Measurements from ENCODE around the gene CECR2. TPM values are rescaled to one million over a fixed set of nuclear protein-coding genes. Genes with fewer than 3 reads are reported as not detected.

Gene CECR2
- 0.05 and 0.11 TPM in 2 replicates for total RNA-seq

DNA sequence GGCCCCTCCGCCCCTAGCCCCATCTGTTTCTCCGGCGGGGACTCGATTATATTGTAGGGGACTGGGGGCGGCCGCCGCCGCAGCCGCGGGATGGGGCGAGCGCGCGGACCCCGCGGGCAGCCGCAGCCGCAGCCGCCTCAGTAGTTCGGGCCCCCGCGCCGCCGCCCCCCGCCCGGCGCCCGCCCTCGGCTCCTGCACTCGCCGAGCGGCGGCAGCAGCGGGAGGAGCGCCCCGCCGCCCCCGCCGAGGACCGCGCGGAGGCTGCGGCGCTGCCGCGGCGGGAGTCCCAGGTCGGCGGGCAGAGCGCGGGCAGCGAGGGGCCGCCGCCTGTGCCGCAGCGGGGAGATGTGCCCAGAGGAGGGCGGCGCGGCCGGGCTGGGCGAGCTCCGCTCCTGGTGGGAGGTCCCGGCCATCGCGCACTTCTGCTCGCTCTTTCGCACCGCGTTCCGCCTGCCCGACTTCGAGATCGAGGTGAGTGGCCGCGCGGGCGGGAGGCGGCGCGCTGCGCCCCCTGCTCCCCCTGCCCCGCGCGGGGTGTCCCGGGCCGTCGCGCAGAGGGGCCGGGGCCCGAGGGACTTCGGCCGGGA, at the start of gene CECR2:
TSS of gene CECR2 (plus strand) at position 22 of the 587 bp plus-strand sequence. CDS start at position 346, 324 bp downstream.
- intact Hi-C loops (cut with micrococcal nuclease), result loop anchor here (10.0 kb wide), 1 partner anchor 155 kb away; the partner anchor contains the start of gene ADA2

DNA sequence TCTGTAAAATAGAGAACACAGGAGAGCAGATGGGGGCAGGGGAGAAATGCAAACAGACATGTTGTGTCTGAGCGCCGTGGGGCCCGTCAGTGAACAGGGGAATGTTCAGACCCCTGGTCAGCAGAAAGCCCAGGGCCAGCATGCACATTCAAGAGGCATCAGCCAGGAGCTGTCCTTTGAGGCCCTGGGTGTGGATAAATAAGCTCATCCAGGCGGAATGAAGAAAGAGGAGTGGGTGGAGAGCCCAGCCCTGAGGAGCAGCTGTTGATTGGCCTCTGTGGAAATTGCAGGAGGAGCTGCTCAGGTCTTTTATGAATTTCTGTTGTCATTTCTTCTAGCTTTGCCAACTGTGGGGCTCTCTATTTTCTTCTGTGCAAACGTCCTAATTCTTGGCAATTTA, 49.7 kb upstream of the CECR2 start:
- intact Hi-C loops (cut with micrococcal nuclease), result no loop called here

DNA sequence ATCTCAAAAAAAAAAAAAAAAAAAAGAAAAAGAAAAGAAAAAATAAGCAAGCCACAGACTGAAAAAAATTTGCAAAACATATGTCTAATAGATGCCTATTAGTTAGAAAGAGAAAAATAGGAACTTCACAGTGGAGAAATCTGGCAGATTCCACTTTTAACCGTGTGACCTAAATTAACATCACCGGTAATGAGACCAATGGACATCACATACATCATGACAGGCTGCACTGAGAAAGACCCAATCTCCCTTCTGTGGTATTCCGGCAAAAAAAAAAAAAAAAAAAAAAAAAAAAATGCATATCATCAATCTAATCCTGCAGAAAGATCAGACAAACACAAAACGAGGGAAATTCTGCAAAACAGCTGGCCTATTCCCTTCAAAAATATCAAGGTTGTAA, 46.7 kb upstream of the CECR2 start:
- intact Hi-C loops (cut with micrococcal nuclease), result no loop called here

DNA sequence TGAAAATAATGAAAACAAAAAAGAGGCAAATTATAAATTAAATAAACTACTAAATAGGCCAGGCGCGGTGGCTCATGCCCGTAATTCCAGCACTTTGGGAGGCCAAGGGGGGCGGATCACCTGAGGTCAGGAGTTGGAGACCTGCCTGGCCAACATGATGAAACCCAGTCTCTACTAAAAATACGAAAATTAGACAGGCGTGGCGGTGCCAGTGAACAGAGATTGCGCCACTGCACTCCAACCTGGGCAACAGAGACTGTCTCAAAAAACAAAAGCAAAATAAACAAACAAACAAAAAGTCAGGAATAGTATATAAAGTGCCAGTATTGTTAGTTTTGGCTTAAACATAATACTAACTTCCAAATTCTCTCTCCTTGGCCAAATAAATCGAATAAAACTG, 37.6 kb upstream of the CECR2 start:
- intact Hi-C loops (cut with micrococcal nuclease), result no loop called here

DNA sequence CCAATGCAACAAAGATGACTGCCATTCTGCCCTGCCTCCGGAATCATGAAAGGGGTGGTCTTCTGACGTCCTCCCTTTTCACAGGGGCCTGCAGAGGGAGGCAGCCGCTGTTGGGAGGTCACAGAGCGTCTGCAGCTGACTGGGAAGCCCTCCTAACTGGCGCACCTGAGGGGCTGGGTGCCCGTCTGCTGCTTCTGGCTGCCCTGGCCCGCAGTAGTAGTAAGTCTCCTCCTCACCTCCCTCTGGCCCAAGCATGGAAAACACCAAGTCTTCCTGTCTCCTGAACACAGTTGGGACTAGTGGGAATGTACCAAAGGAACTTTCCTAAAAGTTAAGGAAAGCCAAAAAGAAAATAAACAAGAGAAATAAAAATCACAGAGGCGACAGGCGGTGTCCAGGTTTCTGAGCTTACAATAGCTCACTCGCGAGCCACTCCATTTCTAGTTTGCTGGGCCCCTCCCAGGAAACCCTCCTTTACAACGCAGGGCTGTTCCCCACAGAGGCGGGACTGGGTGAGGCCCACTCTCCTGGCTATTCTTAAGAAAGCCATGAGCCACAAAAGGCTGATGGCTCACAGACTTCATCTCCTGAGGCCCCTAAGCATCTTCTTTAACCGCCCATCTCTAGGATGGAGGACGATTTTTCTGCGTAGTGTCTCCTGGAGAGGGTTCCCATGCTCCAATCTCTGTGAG, 37.0 kb upstream of the CECR2 start:
- intact Hi-C loops (cut with micrococcal nuclease), result no loop called here

DNA sequence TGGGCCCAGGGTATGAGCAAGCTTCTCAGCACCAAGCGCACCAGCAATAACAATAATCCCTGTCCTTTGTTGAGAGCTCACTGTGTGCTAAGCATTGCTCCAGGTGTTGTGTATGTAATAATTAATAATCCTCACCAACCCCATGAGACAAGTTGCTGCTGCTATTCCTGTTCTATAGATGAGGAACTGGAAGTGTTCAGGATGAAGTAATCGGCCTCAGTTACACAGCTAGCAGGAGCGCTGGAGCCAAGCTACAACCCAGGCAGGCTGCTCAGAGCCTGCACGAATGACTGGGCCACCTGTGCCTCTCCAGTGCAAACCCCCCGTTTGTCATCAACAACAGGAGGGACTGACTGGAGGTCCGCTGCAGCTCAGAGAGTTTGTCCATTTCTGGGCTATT, 35.2 kb upstream of the CECR2 start:
- intact Hi-C loops (cut with micrococcal nuclease), result no loop called here

DNA sequence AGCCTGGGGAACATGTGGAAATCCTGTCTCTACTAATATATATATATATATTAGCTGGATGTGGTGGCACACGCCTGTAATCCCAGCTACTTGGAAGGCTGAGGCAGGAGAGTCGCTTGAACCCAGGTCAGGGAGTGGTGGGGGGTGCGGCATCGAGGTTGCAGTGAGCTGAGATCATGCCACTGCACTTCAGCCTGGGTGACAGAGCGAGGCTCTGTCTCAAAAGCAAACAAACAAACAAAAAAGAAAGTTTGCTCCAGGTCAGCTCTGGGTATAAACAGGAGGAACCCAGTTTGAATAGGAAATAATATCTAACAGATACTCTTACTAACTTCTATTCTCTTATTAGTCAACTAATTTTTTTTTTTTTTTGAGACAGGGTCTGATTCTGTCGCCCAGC, 34.3 kb upstream of the CECR2 start:
- intact Hi-C loops (cut with micrococcal nuclease), result no loop called here

DNA sequence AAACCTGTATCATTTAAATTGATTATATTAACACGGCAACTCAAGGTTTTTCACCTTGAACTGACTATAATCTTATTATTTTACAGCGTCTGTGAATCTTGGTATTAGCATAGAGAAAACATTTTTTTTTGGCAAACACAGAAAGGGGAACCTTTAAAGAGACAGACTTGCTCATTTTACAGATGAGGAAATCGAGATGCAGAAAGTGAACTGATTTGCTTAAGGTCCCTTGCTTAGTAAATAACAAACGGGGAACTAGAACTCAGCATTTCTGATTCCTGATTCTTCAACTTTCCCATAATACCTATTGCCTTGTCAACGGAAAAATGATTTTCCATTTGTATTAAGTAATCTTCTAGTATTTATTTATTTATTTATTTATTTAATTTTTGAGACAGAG, 33.2 kb upstream of the CECR2 start:
- intact Hi-C loops (cut with micrococcal nuclease), result no loop called here

DNA sequence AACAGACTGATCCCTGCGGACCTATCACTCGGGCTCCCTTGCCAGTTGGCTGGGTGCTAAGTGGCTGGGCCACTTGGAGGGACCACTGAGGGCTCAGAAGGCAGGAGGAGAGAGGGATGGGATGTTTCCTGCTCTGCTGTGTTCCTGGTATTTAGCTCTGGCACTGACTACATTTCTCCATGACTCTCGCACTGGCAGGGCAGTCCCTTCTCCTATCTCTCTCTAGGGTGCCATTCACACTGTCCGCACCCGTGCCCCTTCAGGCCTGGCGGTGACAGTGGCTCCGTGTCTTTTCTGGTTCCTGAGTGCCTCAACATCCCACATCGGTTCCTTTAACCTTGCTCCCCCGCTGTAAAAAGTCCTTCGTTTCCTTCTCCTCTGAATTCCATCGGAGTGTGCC, 31.6 kb upstream of the CECR2 start:
- intact Hi-C loops (cut with micrococcal nuclease), result no loop called here

DNA sequence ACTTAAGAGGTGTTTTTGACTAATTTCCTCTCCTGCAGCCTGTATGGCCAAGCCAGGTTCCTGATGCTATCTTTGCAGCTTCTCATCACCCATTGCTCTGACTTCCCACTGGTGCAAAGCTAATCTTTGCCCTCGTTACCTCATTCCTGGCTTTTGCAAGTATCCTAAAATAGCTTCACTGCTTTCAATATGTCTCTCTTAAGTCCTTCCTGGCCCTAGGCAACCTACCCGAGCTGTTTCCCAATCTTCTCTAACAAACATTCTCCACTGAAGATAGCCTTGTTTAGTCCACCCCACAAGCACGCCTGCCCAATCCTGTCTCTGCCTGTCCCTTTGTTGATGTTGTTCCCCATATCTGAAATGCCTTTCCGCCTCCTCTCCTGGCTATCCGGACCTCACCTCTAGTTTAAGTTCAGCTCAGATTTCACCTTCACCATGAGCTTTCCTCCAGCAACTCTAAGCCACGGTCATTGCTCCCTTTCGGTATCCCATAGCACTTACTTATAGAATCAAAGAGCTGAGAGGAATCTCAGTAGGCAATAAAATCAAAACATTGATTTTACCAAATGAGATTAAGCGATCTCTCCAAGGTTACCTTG, 30.1 kb upstream of the CECR2 start:
- intact Hi-C loops (cut with micrococcal nuclease), result no loop called here

DNA sequence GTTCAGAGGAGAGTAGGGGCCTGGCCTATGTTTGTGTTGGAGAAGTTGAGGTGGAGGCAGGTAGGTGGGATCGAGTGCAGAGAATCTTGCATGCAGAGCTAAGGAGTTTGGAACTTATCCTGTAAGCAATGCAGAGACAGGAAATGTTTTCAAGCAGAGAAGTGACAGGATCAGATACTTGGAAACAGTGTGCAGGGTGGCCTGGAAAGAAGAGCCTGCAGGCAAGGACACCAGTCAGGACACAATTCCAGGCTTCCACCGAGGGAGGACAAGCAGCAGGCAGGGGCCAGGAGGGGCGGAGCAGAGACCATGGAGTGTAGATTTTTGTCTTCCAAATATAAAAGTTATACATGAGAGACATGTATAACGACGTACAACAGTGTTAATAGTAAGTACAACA, 26.9 kb upstream of the CECR2 start:
- intact Hi-C loops (cut with micrococcal nuclease), result no loop called here

DNA sequence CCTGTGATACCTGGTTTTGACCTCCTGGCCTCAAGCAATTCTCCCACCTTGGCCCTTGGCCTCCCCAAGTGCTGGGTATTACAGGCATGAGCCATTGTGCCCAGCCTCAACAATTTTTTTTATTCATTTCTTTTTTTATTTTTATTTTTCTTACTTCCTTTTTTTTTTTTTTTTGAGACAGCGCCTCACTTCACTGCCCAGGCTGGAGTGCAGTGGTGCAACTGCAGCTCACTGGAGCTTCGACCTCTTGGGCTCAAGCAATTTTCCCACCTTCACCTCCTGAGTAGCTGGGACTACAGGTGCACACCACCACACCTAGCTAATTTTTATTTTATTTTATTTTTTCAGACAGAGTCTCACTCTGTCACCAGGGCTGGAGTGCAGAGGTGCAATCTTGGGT, 25.5 kb upstream of the CECR2 start:
- intact Hi-C loops (cut with micrococcal nuclease), result no loop called here

DNA sequence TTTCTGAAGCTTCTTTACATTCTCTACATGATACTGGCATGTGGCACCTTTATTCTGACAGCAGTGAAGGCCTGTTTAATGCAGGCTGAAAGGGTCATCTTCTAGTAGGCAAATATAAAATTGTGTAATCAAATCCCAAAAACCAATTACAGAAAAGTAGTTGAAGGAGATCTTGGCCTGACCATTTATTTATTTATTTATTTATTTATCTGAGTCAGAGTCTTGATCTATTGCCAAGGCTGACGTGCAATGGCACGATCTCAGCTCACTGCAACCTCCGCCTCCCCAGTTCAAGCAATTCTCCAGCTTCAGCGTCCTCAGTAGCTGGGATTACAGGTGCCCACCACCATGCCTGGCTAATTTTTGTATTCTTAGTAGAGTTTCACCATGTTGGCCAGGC, 22.7 kb upstream of the CECR2 start:
- intact Hi-C loops (cut with micrococcal nuclease), result no loop called here

DNA sequence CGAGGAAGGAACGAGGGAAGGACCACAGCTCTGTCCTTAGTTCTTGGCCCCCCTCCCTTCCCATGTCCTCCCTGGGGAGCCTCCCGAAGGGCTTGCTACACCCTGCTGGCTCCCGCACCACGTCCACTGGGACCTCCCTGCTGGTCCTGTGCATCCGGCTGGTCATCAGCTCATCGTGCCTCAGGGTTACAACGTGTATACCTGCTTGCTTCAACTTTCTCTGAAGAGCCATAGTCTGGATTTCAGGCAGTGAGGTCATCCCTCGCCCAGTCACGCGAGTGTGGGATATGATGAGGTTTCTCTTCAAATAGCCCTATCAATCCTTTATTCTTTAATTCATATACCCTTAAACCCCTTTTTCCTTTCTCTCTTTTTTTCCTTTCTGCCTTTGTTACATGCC, 21.5 kb upstream of the CECR2 start:
- intact Hi-C loops (cut with micrococcal nuclease), result no loop called here

DNA sequence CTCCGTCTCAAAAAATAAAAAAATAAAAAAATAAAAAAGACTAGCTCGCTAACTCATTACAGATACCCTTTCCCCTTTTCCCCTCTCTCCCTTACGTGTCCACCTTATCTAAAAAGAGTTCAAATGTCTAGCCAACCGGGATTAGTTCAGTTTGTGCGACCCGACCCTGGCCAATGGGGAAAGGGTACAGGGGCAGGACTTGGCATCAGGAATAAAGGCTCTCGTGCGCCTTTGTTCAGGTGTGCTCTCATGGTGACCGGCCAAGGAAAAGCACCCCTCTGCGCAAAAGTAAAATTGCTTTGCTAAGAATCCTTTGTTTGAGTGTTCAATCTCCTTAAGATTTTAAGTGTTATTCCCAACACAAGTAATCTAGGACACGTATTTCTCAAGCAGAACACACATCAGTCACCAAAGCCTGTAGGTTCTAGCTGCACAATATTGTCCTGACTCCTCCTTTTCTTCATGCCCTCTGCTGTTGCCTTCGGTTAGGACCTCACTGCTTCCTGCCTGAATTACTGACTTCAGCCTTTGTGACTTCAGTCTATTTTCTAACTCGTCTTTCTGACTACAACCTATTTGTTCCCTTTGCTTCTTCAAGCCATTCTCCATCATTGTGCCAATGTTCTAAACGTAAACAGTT, 20.7 kb upstream of the CECR2 start:
- intact Hi-C loops (cut with micrococcal nuclease), result no loop called here

DNA sequence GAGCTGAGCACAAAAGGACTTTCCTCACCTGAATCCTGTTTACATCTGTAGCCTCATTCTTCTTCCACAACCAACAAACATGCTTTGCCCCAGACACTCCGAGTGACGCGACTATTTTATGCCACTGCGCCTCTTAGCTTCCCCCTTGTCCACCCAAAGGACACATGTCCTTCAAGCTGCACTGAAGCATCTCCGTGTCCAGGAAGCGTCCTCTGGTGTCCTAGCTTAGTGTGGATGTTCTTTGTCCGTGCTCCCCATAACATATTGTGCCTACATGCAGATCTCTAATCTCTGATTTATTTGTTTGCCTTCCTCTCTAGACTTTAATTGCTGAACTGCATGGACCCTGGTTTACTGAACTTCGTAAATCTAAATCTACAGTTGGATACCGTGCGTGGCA, 20.1 kb upstream of the CECR2 start:
- intact Hi-C loops (cut with micrococcal nuclease), result no loop called here

DNA sequence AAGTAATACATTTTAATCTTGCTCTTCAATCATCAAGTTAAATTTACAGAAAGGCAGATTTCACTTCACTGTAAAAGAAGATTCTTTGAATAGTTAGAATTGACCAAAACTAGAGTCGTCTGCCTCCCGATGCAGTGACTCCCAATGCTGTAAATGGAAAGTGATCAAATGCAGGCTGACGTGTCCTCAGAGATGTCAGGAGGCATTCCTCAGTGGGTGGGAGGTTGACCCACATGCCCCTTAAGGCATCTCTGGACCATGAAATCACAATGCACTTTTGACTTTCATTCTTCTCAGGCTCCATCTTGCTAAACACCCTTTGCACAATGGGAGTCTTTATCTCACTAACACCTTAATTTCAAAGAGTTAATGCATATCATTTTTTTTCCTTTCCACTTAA, 19.0 kb upstream of the CECR2 start:
- intact Hi-C loops (cut with micrococcal nuclease), result no loop called here

DNA sequence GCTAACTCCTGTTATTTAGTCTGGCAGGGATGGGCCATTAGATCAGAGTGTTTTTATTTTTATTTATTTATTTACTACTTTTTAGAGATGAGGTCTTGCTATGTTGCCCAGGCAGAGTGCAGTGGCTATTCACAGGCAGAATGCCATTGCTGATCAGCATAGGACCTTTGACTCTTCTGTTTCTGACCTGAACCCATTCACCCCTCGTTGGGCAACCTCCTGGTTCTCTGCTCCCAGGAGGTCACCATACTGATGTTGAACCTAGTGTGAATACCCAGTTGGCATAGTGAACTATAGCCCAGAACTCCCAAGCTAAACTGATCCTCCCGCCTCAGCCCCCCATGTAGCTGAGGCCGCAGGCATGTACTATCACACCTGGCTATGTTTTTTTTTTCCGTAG, 16.5 kb upstream of the CECR2 start:
- intact Hi-C loops (cut with micrococcal nuclease), result no loop called here

DNA sequence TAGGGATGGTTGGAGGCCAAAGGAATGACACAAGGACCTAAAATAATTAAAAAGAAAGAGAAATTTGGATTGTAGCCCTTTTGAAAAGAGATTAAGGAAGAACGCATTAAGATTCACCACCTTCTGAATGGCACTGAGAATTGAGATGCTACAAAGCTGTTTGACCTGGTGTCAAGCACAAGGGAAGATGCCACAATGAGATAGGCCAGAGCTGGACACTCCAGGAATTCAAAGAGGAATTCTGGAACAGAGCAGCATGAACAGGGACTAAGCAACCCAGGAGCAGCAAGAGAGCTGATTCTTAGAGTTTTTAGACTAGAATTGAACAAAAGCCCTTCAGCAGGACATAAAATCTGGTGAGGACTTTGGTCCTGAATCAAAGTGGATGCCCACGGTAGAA, 11.6 kb upstream of the CECR2 start:
- intact Hi-C loops (cut with micrococcal nuclease), result no loop called here

DNA sequence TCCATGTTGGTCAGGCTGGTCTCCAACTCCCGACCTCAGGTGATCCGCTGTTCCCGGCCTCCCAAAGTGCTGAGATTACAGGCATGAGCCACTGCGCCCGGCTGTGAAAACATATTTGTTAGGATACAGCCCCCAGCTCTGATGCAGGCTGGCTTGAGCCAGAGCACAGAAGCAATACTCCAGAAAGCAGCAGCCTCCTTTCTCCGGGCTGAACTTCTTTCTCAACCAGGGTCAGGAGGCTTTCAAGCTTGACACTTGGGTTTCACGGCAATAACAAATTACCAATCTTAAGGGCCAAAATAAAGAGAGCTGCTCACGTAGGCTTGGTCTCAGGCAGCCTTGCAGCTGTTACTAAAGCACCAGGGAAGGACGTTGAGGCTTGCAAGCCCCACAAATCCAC, 10.8 kb upstream of the CECR2 start:
- intact Hi-C loops (cut with micrococcal nuclease), result no loop called here

DNA sequence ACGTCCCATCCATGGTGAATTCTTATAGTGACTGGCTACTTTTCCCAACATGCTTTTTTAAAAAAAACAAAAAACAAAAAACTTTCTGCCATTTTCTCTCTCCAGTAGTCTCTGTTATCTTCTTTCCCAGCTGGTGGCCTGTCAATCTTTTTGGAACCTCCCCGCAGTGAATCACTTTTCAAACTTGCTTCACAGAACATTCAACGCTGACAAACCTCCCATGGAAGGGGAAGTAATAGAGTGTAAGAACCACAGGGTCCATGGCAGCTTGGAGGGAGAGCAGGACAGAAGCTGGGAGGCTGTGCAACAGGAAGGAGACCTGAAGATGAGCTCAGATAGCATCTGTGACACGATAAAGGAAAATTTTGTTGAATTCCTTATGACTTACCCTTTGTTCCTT, 9.8 kb upstream of the CECR2 start:
- intact Hi-C loops (cut with micrococcal nuclease), result no loop called here

DNA sequence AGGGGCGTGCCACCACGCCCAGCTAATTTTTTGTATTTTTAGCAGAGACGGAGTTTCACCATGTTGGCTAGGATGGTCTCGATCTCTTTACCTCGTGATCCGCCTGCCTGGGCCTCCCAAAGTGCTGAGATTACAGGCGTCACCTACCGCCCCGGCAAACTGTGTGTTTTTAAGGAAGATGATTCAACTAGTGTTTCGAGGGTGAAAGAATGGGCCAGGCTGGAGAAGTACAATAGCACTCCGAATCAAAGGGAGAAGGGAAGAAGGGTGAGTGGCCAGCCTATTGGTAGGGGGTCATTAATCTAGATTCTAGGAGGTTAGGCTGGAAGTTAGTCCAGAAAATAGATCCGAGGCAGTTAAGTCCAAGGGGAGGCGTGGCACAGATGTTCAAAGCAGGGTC, 2.9 kb upstream of the CECR2 start:
- intact Hi-C loops (cut with micrococcal nuclease), result loop anchor here (10.0 kb wide), 1 partner anchor 152 kb away; the partner anchor contains the start of gene ADA2

Data from T-helper 2 cell treated with Interferon-gamma antibody and Interleukin-4, amounts not matched to agents 100 ng/mL and 5 ng/mL, for 36 hours (primary cell).